Fibroblast of villous mesenchyme (primary cell): ENCODE data around the gene KDM7A. TPM values are rescaled to one million over a fixed set of nuclear protein-coding genes. Genes with fewer than 3 reads are reported as not detected.

Experiments
- DNase-seq: peaks from one replicate; pipeline ENCODE4 v3.0.0-alpha.2; 2010; ENCODE audit warnings: low read depth
- H3K4me3 ChIP-seq: 2 replicates; pipeline ENCODE4 v1.5.1; 2011; ENCODE audit warnings: low read depth, mild to moderate bottlenecking, low read length
- total RNA-seq: library from RNA; depleted of rRNA; stranded (reverse); fragments of >200 nt; gene quantifications from 2 replicates; pipeline ENCODE4 v1.2.3, GENCODE V29; 2012
- TF ChIP-seq, protein P1 (sequence below): IDR thresholded peaks from 2 replicates; pipeline ENCODE4 v1.5.1; 2012; ENCODE audit warnings: low read depth, mild to moderate bottlenecking, low read length; ENCODE audit not compliant: insufficient read depth

Gene KDM7A
- total RNA-seq, 1 donor: 3.9 TPM

DNA sequence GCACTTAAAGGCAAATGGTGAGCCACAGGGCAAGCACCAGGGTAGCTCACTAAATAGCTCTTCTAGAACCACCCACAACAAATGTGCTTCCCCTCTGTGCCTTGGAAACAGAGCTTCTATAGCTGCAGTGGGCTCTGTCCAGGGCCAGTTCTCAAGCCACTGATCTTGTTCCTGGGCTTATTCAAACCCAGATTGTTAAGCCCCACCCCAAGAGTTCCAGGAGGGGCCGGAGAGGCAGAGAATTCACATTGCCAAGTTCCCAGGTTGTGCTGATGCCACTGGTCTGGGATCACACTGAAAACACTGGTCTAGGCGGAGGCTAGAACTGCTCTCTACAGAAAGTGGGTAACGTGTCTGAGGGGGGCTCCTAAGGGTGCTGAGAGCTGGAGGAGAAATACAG, 15.4 kb upstream of the KDM7A start:
- no peak overlapping the region for H3K4me3 ChIP-seq
- TF ChIP-seq, protein P1, sequence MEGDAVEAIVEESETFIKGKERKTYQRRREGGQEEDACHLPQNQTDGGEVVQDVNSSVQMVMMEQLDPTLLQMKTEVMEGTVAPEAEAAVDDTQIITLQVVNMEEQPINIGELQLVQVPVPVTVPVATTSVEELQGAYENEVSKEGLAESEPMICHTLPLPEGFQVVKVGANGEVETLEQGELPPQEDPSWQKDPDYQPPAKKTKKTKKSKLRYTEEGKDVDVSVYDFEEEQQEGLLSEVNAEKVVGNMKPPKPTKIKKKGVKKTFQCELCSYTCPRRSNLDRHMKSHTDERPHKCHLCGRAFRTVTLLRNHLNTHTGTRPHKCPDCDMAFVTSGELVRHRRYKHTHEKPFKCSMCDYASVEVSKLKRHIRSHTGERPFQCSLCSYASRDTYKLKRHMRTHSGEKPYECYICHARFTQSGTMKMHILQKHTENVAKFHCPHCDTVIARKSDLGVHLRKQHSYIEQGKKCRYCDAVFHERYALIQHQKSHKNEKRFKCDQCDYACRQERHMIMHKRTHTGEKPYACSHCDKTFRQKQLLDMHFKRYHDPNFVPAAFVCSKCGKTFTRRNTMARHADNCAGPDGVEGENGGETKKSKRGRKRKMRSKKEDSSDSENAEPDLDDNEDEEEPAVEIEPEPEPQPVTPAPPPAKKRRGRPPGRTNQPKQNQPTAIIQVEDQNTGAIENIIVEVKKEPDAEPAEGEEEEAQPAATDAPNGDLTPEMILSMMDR: no peak
- no peak for DNase-seq

DNA sequence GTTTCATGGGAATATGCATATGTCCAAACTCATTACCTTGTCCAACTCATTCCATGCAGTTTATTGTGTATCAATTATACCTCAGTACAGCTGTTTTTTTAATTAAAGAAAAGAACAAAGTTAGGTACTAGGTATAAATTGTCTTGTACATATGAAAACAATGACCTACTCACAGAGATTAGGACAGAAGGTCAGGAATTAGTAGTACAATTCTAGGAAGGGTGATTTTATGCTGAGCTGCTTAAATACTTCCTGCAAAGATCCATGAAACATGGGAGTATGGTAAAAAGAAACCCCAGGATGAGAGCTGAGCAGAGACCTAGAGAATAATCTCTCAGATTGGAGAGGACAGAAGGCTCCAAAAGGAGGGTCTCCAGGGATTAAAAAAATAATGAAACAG, 13.8 kb upstream of the KDM7A start:
- TF ChIP-seq, protein P1: no peak
- no peak overlapping the region for H3K4me3 ChIP-seq
- DNase-seq: no peak

DNA sequence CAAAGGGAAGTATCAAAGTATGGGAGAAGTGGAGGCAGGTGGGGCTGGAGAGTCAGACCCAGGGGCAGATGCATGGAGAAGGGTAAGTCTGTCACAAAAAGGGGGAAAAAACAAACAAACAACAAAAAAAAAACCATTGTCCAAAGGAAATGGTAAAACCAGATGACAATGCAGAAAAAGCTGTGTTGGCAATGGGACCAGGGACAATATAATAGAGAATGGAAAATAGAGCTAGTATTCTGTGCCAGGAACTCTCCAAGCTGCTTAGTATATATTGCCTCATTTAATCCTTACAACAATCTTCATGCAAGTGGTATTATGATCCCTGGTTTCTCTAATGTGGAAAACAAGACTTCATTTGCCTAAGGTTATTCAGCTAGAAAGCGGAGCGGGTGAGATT, 13.1 kb upstream of the KDM7A start:
- DNase-seq: no peak
- TF ChIP-seq, protein P1: no peak
- H3K4me3 ChIP-seq: no peak overlapping the region

DNA sequence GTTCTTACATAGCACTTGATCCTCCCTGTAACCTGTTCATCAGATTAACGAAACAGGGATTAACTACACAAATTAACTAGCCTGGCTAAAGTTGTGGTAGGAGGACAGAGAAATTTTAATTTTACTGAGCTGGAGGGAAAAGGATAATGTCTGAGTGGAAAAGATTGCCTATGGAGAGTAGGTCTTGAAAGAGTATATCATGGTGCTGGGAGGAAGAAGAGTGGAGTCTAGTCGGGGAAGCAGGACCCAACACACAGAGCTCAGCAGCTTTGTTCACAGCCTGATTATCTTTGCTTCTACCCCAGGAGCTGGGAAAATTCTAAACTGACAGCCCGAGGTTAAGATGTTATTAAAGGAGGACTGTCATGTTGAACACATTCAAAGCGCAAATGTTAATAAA, 6.1 kb upstream of the KDM7A start:
- no peak for DNase-seq
- no peak overlapping the region for H3K4me3 ChIP-seq
- TF ChIP-seq, protein P1: no peak

DNA sequence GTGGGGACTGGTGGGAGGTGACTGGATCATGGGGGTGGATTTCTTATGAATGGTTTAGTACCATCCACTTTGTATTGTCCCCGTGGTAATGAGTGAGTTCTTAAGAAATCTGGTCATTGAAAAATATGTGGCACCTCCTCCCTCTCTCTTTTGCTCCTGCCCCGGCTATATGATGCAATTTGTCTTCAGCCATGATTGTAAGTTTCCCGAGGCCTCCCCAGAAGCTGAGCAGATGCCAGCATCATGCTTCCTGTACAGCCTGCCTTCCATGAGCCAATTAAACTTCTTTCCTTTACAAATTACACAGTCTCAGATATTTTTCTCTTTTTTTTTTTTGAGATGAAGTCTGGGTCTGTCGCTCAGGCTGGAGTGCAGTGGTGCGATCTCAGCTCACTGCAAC, 2.6 kb upstream of the KDM7A start:
- no peak for DNase-seq
- TF ChIP-seq, protein P1: no peak

DNA sequence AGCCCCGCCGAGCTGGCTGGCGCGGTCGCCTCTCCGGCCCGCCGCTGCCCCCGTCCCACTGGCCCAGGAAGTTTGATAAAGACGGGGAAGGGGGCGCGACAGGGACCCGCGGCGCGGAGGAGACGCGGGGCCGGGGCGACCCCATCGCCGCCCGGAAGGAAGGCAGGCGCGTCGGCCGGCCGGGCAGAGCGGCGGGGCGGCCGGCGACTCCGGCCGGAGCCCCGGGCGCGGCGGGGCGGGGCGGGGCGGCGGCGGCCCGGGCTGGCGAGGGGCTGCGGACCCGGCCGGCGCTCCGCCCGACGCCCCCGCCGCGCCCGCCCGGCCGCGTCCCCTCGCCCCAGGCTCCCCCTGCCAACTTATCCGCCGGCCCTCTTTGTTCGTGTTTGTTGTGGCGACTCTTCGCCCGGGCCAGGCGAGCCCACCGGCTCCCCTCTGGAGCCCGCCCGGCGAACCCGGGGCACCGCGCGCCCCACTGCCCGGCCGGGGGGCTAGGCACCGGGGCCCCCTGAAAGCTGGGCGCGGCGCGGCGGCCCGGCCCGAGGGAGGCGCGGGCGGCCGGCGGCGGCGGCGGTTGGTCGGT, 571 bp downstream of the KDM7A start:
- peak overlapping the region; percentile 76 for H3K4me3 ChIP-seq
- DNase-seq: peak; percentile 13
- TF ChIP-seq, protein P1: no peak

More for the DNA sequence above, 2.6 kb upstream of the KDM7A start:
- no peak overlapping the region for H3K4me3 ChIP-seq

DNA sequence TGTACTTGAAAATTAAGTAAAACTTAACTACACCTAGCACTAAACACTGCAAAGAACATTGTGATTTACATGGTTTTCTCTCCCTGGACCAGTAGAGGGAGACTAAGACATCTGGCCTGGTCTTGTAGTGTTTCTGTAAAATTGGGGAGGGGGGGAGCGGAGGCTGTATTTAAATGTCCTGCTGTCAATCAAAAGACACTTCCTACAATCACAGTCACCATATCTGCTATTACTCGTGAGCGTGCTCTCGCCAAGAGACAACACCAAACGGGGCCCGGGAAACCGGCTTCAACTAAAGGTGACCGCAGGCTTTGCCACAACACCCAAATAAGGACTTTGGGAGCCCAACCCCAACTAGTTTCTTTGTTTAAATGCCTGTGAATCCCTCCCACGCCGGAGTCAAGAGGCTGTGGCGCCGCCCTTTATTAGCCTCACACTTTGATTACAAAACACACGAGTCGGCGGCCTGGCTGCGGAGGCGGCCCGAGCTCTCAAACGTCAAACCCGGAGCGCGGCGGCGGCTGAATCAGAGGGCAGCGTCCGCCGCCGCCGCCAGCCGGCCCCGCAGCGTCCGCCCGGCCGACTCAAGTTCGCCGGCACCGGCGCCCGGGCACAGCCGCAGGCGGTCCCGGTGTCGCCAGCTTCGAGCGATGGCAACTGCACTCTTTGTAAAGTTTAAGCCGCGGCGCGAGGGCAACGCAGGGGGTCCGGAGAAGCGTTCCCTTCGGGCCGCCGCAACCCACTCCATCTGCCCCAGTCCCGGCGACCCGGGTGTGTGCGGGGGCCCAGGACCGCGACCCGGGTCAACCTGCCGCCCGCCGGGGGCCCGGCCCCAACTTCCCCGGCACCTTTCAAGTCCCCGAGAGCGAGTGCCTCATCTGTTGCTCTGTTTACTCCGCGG, 1.3 kb downstream of the KDM7A start:
- TF ChIP-seq, protein P1: peak; percentile 87
- DNase-seq: peak; percentile 97
- peak overlapping the region; percentile 76 for H3K4me3 ChIP-seq
